Measurements from ENCODE around the gene R3HDM2.

The R3HDM2 gene

GRCh38 chr12:57343703-57344378, 87.0 kb downstream of the R3HDM2 start:
- no peak for TF ChIP-seq CTCF (IDR thresholded peaks at IDR 0.05)

GRCh38 chr12:57342207-57342691, 88.6 kb downstream of the R3HDM2 start:
- TF ChIP-seq CTCF (IDR thresholded peaks at IDR 0.05) = no peak

- no peak for TF ChIP-seq CTCF (IDR thresholded peaks at IDR 0.05)
Measured at GRCh38 chr12:57341275-57341990, 89.4 kb downstream of the R3HDM2 start.

GRCh38 chr12:57340104-57340503, 90.7 kb downstream of the R3HDM2 start:
- no peak for TF ChIP-seq CTCF (IDR thresholded peaks at IDR 0.05)

GRCh38 chr12:57334219-57334618, 96.6 kb downstream of the R3HDM2 start:
- no peak for TF ChIP-seq CTCF (IDR thresholded peaks at IDR 0.05)

GRCh38 chr12:57332646-57333312, 98.1 kb downstream of the R3HDM2 start:
- no peak for TF ChIP-seq CTCF (IDR thresholded peaks at IDR 0.05)

GRCh38 chr12:57330992-57331391, 99.9 kb downstream of the R3HDM2 start:
- TF ChIP-seq CTCF (IDR thresholded peaks at IDR 0.05) = no peak
